ENCODE measurements around the gene RPS5.
"Not testable (repeated sequence)": the region's sequence is repeated elsewhere in the genome, so short reads cannot be mapped to it uniquely, and the experiment has no call there.

Gene RPS5

DNA sequence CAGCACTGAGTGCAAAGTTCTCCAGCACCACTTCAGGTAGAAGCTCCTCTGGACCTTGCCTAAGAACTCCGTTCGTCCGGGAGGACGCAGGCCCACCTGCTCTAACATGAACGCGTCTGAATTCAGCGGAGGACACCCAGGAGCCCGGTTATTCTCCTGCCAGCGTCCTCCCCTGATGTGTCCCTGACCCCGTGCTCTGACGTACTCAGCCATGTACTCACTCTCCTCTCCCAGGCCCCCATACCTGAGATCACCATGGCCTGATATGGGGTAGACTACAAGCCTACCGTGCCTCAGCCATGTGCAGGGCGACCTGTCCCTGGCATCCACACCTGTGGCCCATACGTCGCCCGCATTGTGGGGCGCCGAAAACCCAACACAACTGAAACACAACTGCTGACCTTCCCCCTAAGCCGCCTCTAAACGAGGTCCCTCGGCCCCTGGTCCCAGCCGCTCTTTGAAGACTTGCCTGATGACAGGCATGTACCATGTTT is 20.6 kb downstream of the RPS5 start:
- no peak for DNase-seq

DNA sequence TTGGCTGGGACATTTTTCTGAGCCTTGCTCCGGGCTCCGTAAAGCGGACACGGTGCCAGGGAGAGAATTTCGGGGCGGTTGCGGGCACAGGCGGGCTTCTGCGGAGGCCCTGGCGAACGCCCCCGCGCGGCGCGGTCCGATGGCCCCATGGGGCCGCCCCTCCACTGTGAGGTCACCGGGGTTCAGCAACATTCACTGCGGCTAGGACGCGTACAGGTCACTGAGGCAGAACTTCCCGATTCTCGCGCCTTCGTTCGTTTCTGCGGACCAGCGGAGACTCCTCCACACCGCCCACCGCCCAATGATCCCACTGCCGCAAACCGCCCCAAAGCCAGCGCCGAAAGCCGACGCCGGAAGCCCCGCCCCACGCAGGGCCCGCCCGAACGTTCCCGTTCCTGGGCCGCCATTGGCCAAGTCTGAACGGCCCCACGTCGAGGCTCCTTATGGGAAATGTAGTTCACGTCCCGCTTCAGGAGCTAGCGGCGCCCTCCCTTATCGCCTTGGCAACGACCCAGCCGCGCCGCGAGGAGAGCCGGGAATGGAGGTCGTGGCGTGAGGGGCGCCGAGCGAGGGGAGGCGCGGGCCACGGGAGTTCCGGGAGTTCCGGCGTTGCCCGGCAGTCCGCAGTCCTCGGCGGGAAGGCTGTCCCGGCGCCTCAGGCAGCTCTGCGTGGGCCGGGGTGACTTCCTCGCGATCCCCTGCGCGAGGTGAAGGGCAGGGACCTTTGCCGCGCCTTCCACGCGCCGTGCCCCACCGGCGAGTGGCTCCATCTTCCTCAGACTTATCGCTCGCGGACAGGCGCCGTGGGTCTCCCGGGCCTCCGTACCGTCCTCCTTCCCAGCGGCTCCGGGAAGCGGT is 21.3 kb downstream of the RPS5 start, which contains the start of gene ZNF584:
ZNF584 (plus strand) TSS at position 498 of the 858 bp plus-strand sequence. CDS start 499 bp downstream, outside the sequence.
- peak; percentile 95 to 96 for DNase-seq

- peak in 1 of 2 experiments; percentile 40 for DNase-seq
Observed at GRCh38 chr19:58409010-58409790, 22.1 kb downstream of the RPS5 start.

DNA sequence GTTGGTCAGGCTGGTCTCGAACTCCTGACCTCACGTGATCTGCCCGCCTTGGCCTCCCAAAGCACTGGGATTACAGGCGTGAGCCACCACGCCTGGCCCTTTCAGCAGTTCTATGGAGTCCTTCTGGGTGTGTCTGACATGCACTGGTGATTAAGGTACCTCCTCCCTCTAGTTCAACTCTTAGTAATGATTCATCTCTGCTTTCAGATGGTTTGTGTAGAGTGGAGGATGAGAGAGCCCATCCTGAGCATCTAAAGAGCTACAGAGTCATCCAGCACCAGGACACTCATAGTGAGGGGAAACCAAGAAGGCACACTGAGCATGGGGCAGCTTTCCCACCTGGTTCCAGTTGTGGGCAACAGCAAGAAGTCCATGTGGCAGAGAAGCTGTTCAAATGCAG is 29.5 kb downstream of the RPS5 start:
- DNase-seq = no peak

DNA sequence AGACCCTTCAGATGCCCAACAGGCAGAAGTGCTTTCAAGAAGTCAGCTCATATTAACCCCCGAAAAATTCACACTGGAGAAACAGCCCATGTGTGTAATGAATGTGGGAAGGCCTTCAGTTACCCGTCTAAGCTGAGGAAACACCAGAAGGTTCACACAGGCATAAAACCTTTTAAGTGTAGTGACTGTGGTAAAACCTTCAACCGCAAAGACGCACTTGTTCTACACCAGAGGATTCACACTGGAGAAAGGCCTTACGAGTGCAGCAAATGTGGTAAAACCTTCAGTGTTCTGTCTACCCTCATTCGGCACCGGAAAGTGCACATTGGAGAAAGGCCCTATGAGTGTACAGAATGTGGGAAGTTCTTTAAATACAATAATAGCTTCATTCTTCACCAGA is 30.0 kb downstream of the RPS5 start:
- DNase-seq = no peak

DNA sequence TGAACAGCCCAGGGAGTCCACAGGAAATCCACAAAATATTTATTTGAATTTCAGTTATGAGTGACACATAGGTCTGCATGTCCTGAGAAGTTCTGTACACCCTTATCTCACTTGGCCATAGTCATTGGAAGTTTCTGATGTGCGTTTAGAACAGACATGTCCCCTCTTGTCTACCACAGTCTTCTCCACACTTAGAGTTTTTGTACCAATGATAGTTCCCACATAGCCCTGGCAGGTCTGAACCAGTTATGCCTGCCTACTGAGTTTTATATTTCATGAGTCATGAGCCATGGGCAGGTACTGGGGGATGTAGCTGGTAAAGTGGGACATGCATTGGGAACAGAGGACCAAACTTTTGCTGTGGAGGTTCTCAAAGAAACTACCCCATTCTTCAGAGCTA is 41.5 kb downstream of the RPS5 start:
- DNase-seq = no peak

GRCh38 chr19:58429745-58430144 is 42.7 kb downstream of the RPS5 start:
- DNase-seq = no peak

- no peak for DNase-seq
Observed at GRCh38 chr19:58434217-58434616, 47.1 kb downstream of the RPS5 start.

DNA sequence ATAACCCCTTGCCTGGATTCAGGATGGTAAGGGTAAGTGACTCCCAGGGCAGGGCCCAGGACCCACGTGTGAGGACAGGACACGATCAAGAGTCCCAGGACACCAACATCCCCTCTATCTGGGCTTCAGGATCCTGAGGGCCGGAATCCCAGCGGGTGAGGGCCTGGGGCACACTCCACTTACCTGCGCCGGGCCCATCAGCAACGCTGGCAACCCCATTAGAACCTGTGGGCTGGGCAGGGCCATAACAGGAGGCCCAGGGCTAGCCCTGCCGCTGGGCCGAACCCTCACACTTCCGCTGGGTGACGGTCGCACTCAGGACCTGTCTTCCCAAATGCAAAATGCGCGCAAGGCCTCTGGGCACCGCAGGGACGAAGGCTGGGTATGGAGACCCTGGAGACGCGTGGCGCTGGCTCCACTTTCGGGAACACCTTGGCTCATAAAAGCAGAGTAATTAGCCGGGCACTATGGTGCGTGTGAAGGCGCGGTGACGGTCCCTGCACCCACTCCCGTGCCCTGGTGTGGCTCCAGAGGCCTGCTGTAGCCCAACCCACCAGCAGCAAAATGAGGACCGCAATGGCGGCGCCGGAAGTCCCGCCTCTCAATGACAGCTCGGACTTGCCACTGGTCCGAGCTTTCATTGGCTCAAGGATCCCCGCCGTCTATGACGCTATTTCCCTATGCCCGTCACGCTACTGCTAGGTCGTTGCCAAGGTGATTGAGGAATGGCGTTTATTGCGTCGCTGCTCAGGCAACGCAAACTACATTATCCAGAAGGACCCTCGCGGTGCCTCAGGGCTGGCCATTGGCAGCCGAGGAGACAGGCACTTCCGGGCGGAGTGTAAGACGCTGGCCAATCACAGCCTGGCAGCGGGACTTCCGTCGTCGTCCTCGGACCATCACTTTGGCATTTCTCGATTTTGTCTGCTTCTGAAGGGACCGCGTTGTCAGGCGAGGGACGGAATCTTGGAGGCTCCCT is 52.8 kb downstream of the RPS5 start, which contains the start of gene ZNF132:
ZNF132 (minus strand) TSS at position 578 of the 979 bp plus-strand sequence; CDS start at position 246, 332 bp downstream.
- DNase-seq = peak; percentile 98 to 99

- no peak for DNase-seq
Observed at GRCh38 chr19:58440556-58440955, 53.5 kb downstream of the RPS5 start.

DNA sequence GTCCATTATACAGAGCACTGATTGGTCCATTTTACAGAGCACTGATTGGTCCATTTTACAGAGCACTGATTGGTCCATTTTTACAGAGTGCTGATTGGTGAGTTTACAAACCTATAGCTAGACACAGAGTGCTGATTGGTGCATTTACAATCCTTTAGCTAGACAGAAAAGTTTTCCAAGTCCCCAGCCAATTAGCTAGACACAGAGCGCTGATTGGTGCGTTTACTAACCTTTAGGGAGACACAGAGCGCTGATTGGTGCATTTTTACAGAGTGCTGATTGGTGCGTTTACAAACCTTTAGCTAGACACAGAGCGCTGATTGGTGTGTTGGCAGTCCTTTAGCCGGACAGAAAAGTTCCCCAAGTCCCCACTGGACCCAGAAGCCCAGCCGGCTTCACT is 55.9 kb downstream of the RPS5 start:
- not testable (repeated sequence) for DNase-seq

Measured in NCI-H2081 (cell line).